PC-3 (cell line): ENCODE data around the gene SLC38A5.

ENCODE experiments used
- EZH2 ChIP-seq: fragments of 300-600 bp; sonication (generic); IDR thresholded peaks from one replicate; pipeline ENCODE4 v1.6.1; 2017; ENCODE audit warnings: antibody characterized with exemption, mild to moderate bottlenecking, low read length; ENCODE audit not compliant: unreplicated experiment
- TF ChIP-seq, protein P1 (sequence below): fragments of 300-600 bp; sonication (generic); conservative IDR thresholded peaks from 2 replicates; pipeline ENCODE4 v1.5.1; 2017; ENCODE audit warnings: antibody characterized with exemption, low read depth, mild to moderate bottlenecking, low read length

- TF ChIP-seq, protein P1, sequence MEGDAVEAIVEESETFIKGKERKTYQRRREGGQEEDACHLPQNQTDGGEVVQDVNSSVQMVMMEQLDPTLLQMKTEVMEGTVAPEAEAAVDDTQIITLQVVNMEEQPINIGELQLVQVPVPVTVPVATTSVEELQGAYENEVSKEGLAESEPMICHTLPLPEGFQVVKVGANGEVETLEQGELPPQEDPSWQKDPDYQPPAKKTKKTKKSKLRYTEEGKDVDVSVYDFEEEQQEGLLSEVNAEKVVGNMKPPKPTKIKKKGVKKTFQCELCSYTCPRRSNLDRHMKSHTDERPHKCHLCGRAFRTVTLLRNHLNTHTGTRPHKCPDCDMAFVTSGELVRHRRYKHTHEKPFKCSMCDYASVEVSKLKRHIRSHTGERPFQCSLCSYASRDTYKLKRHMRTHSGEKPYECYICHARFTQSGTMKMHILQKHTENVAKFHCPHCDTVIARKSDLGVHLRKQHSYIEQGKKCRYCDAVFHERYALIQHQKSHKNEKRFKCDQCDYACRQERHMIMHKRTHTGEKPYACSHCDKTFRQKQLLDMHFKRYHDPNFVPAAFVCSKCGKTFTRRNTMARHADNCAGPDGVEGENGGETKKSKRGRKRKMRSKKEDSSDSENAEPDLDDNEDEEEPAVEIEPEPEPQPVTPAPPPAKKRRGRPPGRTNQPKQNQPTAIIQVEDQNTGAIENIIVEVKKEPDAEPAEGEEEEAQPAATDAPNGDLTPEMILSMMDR, result peak; percentile 18; the same call in 1 of the 2 replicates
- no peak for TF ChIP-seq EZH2
These were observed 1.1 kb downstream of the SLC38A5 start for GRCh38 chrX:48468693-48469691.
